ENCODE data around the gene HEATR5A.

DNA sequence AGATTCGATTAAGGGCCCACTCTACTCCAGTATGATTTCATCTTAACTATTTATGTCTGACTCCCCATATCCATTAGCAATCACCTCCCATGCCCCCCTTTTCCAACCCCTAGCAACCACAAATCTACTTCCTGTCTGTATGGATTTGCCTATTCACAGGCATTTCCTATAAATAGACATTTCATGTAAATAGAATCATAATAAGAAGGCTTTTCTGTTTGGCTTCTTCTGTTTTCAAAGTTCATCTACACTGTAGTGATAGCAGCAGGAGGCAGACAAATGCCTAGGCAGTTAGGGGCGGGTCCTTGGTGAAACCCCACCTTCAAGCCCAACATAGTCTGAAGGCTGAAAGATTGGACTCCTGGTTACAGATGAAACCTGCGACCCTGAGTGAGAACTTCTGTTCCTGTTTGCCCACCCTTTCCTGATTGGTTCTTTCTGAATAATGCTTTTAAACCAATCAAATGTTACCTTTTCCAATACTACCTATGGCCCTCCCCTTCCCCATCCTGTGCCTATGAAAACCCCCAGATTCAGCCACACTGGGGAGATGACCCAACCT lies 150.6 kb downstream of the HEATR5A start:
- TF ChIP-seq CTCF (IDR thresholded peaks at IDR 0.05 in 2 of 3, conservative IDR thresholded peaks at IDR 0.05 in 1 of 3; ENCODE audit: insufficient read depth in 2 of 3, low read depth in 1 of 3, low read length in 3 of 3) (no peak), KAT8 (IDR thresholded peaks at IDR 0.05; ENCODE audit: low read depth) (no peak), RBM25 (IDR thresholded peaks at IDR 0.05; ENCODE audit: low read depth, low read length, severe bottlenecking) (no peak), ZBTB49 (CRISPR knock-in tag; IDR thresholded peaks at IDR 0.05; ENCODE audit: borderline replicate concordance) (no peak), MAFF (IDR thresholded peaks at IDR 0.05; ENCODE audit: low read length) (no peak), ESRRA (IDR thresholded peaks at IDR 0.05; ENCODE audit: borderline replicate concordance, low read depth) (no peak), FOXA3 (CRISPR knock-in tag; conservative IDR thresholded peaks at IDR 0.05 in 1 of 2, IDR thresholded peaks at IDR 0.05 in 1 of 2) (no peak), FOS (IDR thresholded peaks at IDR 0.05; ENCODE audit: extremely low read depth, insufficient read length) (no peak), EZH2 (IDR thresholded peaks at IDR 0.05; ENCODE audit: borderline replicate concordance, low read depth, low read length) (no peak)
- TF ChIP-seq, protein P1, sequence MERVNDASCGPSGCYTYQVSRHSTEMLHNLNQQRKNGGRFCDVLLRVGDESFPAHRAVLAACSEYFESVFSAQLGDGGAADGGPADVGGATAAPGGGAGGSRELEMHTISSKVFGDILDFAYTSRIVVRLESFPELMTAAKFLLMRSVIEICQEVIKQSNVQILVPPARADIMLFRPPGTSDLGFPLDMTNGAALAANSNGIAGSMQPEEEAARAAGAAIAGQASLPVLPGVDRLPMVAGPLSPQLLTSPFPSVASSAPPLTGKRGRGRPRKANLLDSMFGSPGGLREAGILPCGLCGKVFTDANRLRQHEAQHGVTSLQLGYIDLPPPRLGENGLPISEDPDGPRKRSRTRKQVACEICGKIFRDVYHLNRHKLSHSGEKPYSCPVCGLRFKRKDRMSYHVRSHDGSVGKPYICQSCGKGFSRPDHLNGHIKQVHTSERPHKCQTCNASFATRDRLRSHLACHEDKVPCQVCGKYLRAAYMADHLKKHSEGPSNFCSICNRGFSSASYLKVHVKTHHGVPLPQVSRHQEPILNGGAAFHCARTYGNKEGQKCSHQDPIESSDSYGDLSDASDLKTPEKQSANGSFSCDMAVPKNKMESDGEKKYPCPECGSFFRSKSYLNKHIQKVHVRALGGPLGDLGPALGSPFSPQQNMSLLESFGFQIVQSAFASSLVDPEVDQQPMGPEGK (CRISPR knock-in tag; IDR thresholded peaks at IDR 0.05; ENCODE audit: borderline replicate concordance), result no peak
- TF ChIP-seq, protein P2, sequence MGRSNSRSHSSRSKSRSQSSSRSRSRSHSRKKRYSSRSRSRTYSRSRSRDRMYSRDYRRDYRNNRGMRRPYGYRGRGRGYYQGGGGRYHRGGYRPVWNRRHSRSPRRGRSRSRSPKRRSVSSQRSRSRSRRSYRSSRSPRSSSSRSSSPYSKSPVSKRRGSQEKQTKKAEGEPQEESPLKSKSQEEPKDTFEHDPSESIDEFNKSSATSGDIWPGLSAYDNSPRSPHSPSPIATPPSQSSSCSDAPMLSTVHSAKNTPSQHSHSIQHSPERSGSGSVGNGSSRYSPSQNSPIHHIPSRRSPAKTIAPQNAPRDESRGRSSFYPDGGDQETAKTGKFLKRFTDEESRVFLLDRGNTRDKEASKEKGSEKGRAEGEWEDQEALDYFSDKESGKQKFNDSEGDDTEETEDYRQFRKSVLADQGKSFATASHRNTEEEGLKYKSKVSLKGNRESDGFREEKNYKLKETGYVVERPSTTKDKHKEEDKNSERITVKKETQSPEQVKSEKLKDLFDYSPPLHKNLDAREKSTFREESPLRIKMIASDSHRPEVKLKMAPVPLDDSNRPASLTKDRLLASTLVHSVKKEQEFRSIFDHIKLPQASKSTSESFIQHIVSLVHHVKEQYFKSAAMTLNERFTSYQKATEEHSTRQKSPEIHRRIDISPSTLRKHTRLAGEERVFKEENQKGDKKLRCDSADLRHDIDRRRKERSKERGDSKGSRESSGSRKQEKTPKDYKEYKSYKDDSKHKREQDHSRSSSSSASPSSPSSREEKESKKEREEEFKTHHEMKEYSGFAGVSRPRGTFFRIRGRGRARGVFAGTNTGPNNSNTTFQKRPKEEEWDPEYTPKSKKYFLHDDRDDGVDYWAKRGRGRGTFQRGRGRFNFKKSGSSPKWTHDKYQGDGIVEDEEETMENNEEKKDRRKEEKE (IDR thresholded peaks at IDR 0.05; ENCODE audit: borderline replicate concordance in 1 of 2, control insufficient read depth in 1 of 2, low read depth in 2 of 2, low read length in 1 of 2), result no peak
